ENCODE data around the gene ADAM17.

- no peak for TF ChIP-seq KDM1A (IDR thresholded peaks at IDR 0.05; ENCODE audit: borderline replicate concordance, low read length)
- TF ChIP-seq RAD21 (IDR thresholded peaks at IDR 0.05 in 1 of 2, conservative IDR thresholded peaks at IDR 0.05 in 1 of 2; ENCODE audit: low read depth in 2 of 2, low read length in 2 of 2): no peak
- TF ChIP-seq CTCF (IDR thresholded peaks at IDR 0.05; ENCODE audit: control extremely low read depth in 1 of 3, insufficient read depth in 1 of 3, low read depth in 1 of 3, low read length in 3 of 3): no peak
- no peak for TF ChIP-seq YY1 (IDR thresholded peaks at IDR 0.05; ENCODE audit: low read depth, low read length)
- TF ChIP-seq POLR2A (IDR thresholded peaks at IDR 0.05; ENCODE audit: control extremely low read depth in 1 of 2, low read depth in 2 of 2, low read length in 2 of 2): no peak
- TF ChIP-seq EZH2 (IDR thresholded peaks at IDR 0.05; ENCODE audit: low read depth, low read length, severe bottlenecking): no peak
- TF ChIP-seq ASH2L (IDR thresholded peaks at IDR 0.05; ENCODE audit: low read length): no peak
- TF ChIP-seq JUN (IDR thresholded peaks at IDR 0.05; ENCODE audit: low read depth, low read length): no peak
- TF ChIP-seq TAF1 (IDR thresholded peaks at IDR 0.05; ENCODE audit: low read depth, low read length): no peak
- TF ChIP-seq MAX (IDR thresholded peaks at IDR 0.05): no peak
- no peak for TF ChIP-seq BRCA1 (IDR thresholded peaks at IDR 0.05; ENCODE audit: low read depth, low read length)
- TF ChIP-seq CBX8 (IDR thresholded peaks at IDR 0.05; ENCODE audit: borderline replicate concordance, low read depth, low read length): no peak
- no peak for TF ChIP-seq CEBPB (IDR thresholded peaks at IDR 0.05; ENCODE audit: low read depth, low read length)
Measured at GRCh38 chr2:9494081-9494480, 61.5 kb downstream of the ADAM17 start.

Data from H1 (cell line).